DND-41 (cell line): ENCODE results near the gene BMS1.

Source experiments
- CTCF ChIP-seq: IDR thresholded peaks from 2 replicates; pipeline ENCODE4 v1.5.1; 2012; ENCODE audit warnings: borderline replicate concordance, low read length, moderate library complexity, mild to moderate bottlenecking; ENCODE audit not compliant: poor library complexity, severe bottlenecking; ENCODE audit errors: extremely low read depth
- EZH2 ChIP-seq: IDR thresholded peaks from 3 replicates; pipeline ENCODE4 v1.6.1; 2012; ENCODE audit warnings: borderline replicate concordance, low read depth, mild to moderate bottlenecking, moderate library complexity, low read length, inconsistent platforms; ENCODE audit not compliant: severe bottlenecking

- TF ChIP-seq CTCF (no peak), EZH2 (no peak)
Measured at GRCh38 chr10:42753507-42754154, 29.0 kb upstream of the BMS1 start.
